Putamen (tissue), 1 donor: ENCODE data around the gene ARL5C.
"Not testable (repeated sequence)": the region's sequence is repeated elsewhere in the genome, so short reads cannot be mapped to it uniquely, and the experiment has no call there.

Experiments
- DNase-seq: peaks from one replicate; pipeline ENCODE4 v3.0.0-alpha.2; 2016; ENCODE audit warnings: low spot score

Gene ARL5C

DNA sequence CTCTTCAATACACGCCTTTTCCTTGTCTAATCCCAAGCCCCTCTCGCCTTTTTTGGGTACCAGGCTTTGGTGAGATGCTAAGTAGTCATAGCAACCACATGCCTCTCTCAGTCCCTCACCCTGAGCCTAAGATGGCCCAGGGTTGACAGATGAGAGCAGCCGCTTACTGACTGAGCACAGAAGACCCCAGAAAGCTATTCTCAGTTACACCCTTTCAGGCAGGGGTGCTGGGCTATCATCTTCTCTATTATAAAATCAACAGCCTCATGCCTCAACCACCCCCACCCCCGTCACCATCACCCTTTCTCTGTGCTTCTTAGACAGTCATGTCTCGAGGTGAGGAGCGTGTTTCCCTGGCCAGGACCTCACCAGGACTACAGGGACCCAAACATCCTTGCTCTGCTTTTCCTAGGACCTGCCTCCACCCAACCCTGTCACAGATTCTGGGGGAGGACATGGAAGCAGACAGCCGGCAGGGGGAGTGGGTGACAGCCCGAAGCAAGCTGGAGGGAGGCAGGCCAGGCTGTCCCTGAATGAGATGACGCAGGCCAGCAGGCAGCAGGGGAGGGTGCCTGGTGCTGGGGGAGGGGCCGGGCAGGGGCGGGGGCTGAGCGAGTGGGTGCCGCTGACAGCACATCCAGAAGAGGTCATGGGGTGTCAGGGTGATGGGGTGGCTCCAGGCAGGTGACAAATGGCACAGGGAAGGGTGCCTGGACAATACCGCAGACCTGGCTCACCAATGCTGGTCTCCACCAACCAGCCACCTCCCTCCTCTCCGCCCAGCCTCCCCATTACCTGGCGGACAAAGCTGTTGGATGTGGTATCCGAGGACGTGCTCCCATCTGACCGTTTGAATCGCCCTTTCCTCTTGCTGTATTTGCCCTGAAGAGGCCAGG, 28.4 kb upstream of the ARL5C start:
- peak; percentile 79 for DNase-seq

DNA sequence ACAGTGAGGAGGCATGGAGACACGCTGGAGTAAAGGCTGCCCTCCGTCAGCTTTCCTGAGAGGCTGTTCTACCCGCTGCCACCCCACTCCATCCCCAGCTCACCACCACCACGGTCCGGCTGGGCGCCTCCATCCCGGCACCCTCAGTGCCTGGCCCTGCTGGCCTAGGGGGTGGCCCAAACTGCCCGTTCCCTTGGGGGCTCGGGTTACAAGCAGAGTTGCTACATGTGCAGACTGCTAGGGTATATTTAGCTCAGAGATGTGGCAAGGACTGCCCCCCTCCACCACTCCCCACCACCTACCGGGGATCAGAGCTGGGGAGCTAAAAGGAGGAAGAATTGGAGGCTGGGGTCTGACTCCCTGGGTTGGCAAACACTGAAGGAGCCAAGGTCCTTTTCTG, 27.4 kb upstream of the ARL5C start:
- no peak for DNase-seq

DNA sequence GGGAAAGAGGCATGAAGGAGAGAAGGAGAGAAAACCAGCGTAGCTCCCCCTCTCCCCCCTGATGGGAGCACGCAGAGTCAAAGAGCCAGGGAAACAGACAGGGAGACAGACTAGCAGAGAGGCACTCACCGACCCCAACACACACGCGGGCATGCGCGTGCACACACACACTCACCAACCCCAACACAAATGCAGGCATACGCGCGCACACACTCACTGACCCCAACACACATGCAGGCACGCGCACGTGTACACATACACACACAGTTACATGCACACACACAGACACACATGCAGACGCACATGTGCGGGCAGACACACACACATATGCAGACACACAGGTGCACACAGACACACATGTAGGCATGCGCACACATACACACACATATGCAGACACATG, 26.9 kb upstream of the ARL5C start:
- no peak for DNase-seq

DNA sequence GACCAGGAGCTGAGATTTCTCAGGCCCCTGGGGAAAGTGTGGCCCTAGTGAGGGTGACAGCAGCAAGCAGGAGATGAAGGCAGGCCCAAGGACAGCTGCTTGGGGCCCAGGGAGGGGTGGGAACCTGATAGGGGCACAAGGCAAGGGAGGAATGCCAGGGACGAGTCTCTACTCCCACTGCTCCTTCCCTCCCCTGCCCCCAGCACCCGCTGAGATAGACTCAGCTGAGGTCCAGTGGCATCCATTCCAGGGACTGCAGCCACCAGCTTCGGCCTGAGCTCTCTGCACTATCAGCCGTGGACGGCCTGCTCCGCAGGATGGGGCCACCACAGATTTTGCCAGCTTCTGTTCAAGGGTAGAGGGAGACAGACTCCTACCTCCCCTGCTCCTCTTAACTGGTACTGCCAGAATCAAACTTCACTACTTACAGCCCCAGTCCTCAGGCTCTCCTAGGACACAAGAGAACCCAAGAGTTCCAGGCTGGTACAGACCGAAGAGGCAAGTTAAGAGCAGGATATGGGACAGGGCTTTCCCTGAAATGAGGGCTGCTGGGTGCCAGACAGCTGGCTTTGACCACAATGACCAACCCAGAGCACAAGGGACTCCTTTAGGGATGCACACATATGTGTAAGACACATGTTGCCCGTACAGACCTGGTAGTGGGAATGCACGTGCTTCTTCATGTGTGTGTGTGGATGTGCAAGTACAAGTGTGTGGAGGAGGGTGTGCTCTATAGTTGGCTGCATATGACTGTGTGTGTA, 26.0 kb upstream of the ARL5C start:
- DNase-seq, result no peak

- DNase-seq, result no peak
Observed at GRCh38 chr17:39187152-39187830, 21.3 kb upstream of the ARL5C start.

DNA sequence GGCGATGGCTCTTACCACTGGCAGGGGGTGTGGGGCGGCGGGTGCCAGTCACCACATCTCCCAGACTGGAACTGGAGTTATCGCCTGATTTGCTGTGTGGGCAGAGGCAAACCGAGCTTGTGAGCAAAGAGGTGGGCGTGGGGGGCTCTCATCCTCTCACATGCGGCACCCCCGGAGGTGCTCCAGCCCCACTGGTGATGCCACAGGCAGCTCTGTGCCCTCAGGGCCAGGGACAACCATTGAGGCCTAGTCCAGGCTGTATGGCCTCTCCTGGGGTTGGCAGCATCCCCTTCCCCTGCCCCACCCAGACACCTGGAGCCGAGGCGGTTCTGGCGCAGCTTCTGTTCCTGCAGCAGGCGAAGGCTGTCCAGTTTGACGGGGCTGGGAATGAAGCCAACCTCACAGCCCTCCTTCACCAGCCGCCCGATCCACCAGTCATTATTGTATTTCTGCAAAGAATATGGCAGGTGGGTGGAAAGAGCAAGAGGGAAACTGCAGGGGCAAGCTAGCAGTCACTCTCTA, 20.6 kb upstream of the ARL5C start:
- DNase-seq, result no peak

GRCh38 chr17:39183720-39184119, 17.8 kb upstream of the ARL5C start:
- no peak for DNase-seq

DNA sequence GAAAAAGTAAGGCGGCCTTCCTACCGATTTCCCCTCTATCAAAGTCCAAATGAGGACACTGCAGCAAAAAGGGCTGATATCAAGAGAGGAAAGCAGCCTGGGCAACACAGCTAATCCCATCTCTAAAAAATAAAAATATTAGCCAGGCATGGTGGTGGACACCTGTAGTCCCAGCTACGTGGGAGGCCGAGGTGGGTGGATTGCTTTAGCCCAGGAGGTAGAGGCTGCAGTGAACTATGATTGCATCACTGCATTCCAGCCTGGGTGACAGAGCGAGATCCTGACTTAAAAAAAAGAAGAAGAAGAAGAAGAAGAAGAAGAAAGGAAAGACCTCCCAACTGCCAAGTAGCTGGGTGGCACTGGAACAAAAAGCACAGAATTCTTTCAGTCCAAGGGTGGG, 17.1 kb upstream of the ARL5C start:
- DNase-seq, result no peak

- no peak for DNase-seq
Observed at GRCh38 chr17:39181303-39181702, 15.3 kb upstream of the ARL5C start.

DNA sequence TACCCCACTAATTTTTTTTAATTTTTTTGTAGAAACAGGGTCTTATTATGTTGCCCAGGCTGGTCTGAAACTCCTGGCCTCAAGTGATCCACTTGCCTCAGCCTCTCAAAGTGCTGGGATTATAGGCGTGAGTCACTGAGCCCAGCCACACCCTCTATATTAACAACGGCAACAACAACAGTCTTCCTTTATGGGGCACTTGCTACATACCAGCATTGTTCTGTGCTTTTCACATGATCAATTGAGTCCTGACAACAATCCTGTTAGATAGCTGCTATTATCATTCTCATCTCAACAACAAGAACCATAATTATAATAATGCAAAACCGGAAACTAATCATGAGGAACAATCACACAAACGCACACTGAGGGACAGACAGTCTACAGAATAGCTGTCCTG, 12.6 kb upstream of the ARL5C start:
- no peak for DNase-seq

- DNase-seq, result no peak
Observed at GRCh38 chr17:39177256-39177655, 11.3 kb upstream of the ARL5C start.

GRCh38 chr17:39175695-39176093, 9.7 kb upstream of the ARL5C start:
- no peak for DNase-seq

DNA sequence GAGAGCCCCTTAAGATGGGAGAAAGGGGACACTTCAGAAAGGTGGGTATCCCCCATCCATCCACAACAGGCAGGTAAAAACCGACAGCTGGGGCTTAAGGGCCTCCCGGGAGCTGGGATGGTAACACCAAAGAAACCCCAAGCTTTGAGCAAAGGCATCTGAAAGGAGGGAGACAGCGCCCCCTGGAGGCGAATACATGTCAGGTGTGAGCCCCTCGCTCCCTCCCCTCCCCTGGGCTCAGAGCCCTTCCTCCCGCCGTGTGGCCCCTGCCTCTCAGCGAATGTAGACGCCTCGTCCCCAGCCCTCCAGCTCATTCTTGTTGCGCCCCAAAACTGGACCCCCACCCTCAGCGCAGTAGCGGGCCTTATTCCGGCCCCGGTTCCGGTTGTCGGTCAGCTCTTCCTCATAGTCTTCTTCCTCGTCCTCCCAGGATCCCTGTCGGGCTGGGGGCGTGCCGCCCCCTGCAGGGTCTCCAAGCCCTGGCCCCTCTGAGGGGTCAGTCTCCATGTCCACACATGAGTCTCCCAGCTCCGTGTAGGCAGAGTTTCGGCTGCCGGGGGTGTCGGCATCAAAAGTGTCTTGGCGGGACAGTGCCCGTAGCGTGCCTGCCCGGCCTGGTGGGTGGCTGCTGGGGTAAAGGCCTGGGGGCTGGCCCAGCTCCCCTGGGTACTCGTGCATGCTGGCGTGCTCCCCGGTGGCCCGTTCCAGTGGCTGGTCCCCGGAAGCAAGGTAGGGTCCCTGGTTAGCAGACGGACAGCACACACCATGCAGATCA, 9.1 kb upstream of the ARL5C start:
- DNase-seq, result no peak

GRCh38 chr17:39173526-39174274, 7.7 kb upstream of the ARL5C start:
- DNase-seq, result no peak

DNA sequence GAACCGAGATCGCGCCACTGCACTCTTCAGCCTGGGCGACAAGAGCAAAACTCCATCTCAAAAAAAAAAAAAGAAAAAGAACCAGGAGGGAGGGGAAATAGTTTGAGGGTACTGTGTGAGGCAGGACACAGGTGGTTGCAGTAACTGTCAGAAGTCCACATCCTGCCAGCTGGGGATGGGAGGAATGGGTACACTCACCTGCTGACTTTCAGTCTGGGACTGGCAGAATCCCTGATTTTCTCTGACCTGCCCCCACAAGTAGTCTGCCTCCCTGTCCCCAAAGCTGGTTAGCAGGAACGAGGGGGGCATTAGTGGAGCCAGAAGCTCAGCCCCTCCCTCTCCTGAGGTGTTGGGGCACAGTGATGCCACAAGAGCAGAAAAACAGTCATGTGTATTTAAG, 7.1 kb upstream of the ARL5C start:
- DNase-seq, result no peak

- no peak for DNase-seq
Observed at GRCh38 chr17:39171933-39172332, 6.0 kb upstream of the ARL5C start.

DNA sequence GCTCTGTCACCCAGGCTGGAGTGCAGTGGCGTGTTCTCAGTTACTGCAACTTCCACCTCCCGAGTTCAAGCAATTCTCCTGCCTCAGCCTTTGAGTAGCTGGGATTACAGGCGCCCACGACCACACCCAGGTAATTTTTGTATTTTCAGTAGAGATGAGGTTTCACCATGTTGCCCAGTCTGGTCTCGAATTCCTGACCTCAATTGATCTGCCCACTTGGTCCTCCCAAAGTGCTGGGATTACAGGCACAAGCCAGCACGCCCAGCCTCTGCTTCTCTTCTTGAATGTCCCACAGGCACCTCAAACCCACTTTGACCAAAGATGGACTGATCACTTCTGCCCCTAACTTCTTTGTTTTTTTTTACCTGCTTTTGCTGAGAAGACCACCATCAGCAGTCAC, 4.6 kb upstream of the ARL5C start:
- no peak for DNase-seq

GRCh38 chr17:39170109-39170508, 4.1 kb upstream of the ARL5C start:
- DNase-seq, result no peak

DNA sequence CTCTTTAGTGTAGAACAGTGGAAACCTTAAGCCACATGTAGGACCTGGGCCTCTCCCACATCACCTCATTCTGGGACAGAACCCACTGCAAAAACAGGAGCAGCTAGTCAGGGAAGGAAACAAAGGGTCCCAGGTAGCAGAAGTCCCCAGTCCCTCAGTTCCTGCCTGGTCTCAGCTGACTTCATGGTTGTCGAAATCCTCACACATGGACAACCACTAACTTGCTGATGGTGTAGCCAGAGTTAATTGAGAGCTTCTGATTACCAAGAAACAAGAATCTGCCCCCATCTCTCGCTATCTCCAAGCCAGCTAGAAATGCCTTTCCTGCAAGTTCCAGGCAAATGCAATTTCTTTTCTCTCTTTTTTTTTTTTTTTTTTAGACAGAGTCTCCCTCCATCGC, 3.6 kb upstream of the ARL5C start:
- no peak for DNase-seq

- no peak for DNase-seq
Observed at GRCh38 chr17:39169101-39169500, 3.1 kb upstream of the ARL5C start.

GRCh38 chr17:39168503-39168902, 2.5 kb upstream of the ARL5C start:
- not testable (repeated sequence) for DNase-seq
